H9 (cell line): ENCODE measurements around the gene CINP. TPM values are rescaled to one million over a fixed set of nuclear protein-coding genes. Genes with fewer than 3 reads are reported as not detected.
A peak's percentile ranks its signal among the peaks of the same experiment; 100 is the strongest.

Experiments
- DNase-seq: peaks from one replicate; pipeline ENCODE4 v3.0.0-alpha.2; 2017
- H2AFZ ChIP-seq: one replicate; pipeline ENCODE4 v1.6.1; 2013; ENCODE audit warnings: mild to moderate bottlenecking, low read length, control low read depth, moderate library complexity
- H2AK5ac ChIP-seq: 2 replicates; pipeline ENCODE4 v1.6.1; 2013; ENCODE audit warnings: low read length, control low read depth, mixed read lengths; ENCODE audit not compliant: insufficient read length
- H2BK120ac ChIP-seq: one replicate; pipeline ENCODE4 v1.6.1; 2013; ENCODE audit warnings: low read depth, mild to moderate bottlenecking, low read length, control low read depth, inconsistent platforms; ENCODE audit not compliant: poor library complexity, severe bottlenecking
- H2BK12ac ChIP-seq: 2 replicates; pipeline ENCODE4 v1.6.1; 2013; ENCODE audit warnings: low read length, control low read depth, mixed read lengths, low read depth; ENCODE audit not compliant: insufficient read length
- H2BK15ac ChIP-seq: 2 replicates; pipeline ENCODE4 v1.6.1; 2013; ENCODE audit warnings: low read depth, low read length, control low read depth
- H2BK20ac ChIP-seq: one replicate; pipeline ENCODE4 v1.6.1; 2013; ENCODE audit warnings: low read depth, mild to moderate bottlenecking, low read length, control low read depth, inconsistent platforms; ENCODE audit not compliant: poor library complexity, severe bottlenecking
- H2BK5ac ChIP-seq: 2 replicates; pipeline ENCODE4 v1.6.1; 2013; ENCODE audit warnings: low read length, control low read depth, mixed read lengths; ENCODE audit not compliant: insufficient read length
- H3K14ac ChIP-seq: 2 replicates; pipeline ENCODE4 v1.6.1; 2013; ENCODE audit warnings: low read length, control low read depth; ENCODE audit not compliant: insufficient read depth
- H3K18ac ChIP-seq: 2 replicates; pipeline ENCODE4 v1.6.1; 2013; ENCODE audit warnings: low read depth, mild to moderate bottlenecking, mixed read lengths, low read length, control low read depth; ENCODE audit not compliant: insufficient read length
- H3K23ac ChIP-seq: 2 replicates; pipeline ENCODE4 v1.6.1; 2013; ENCODE audit warnings: low read length, control low read depth, mixed read lengths, low read depth; ENCODE audit not compliant: insufficient read length
- H3K23me2 ChIP-seq: 2 replicates; pipeline ENCODE4 v1.6.1; 2013; ENCODE audit warnings: low read depth, mild to moderate bottlenecking, mixed read lengths, low read length, control low read depth; ENCODE audit not compliant: insufficient read length, poor library complexity, severe bottlenecking
- H3K27ac ChIP-seq: 2 replicates; pipeline ENCODE4 v1.5.1; 2013; ENCODE audit warnings: low read length, control low read depth, mixed read lengths, low read depth; ENCODE audit not compliant: insufficient read length
- H3K27me3 ChIP-seq: 2 replicates; pipeline ENCODE4 v1.6.1; 2013; ENCODE audit warnings: low read length, control low read depth, inconsistent platforms; ENCODE audit not compliant: insufficient read depth
- H3K4ac ChIP-seq: 2 replicates; pipeline ENCODE4 v1.6.1; 2013; ENCODE audit warnings: low read depth, mild to moderate bottlenecking, control low read depth, inconsistent platforms, low read length, moderate library complexity
- H3K4me1 ChIP-seq: 2 replicates; pipeline ENCODE4 v1.6.1; 2013; ENCODE audit warnings: low read length, control low read depth, inconsistent platforms; ENCODE audit not compliant: insufficient read depth
- H3K4me2 ChIP-seq: 2 replicates; pipeline ENCODE4 v1.6.1; 2013; ENCODE audit warnings: low read length, control low read depth, mixed read lengths; ENCODE audit not compliant: insufficient read length, insufficient read depth
- H3K56ac ChIP-seq: 2 replicates; pipeline ENCODE4 v1.6.1; 2013; ENCODE audit warnings: low read depth, mild to moderate bottlenecking, mixed read lengths, low read length, control low read depth; ENCODE audit not compliant: insufficient read length
- H3K79me1 ChIP-seq: 2 replicates; pipeline ENCODE4 v1.6.1; 2013; ENCODE audit warnings: low read depth, mild to moderate bottlenecking, moderate library complexity, low read length, control low read depth, inconsistent platforms; ENCODE audit not compliant: insufficient read depth, poor library complexity, severe bottlenecking
- H3K79me2 ChIP-seq: 2 replicates; pipeline ENCODE4 v1.6.1; 2013; ENCODE audit warnings: low read length, control low read depth, inconsistent platforms; ENCODE audit not compliant: insufficient read depth
- H3K9ac ChIP-seq: 2 replicates; pipeline ENCODE4 v1.6.1; 2013; ENCODE audit warnings: low read length, control low read depth, mixed read lengths; ENCODE audit not compliant: insufficient read length; ENCODE audit errors: extremely low read depth
- H3K9me3 ChIP-seq: one replicate; pipeline ENCODE4 v1.6.1; 2013; ENCODE audit warnings: low read depth, low read length, inconsistent platforms; ENCODE audit not compliant: control insufficient read depth
- H3T11ph ChIP-seq: one replicate; pipeline ENCODE4 v1.6.1; 2013; ENCODE audit warnings: mild to moderate bottlenecking, low read length, control low read depth, inconsistent platforms
- H4K20me1 ChIP-seq: one replicate; pipeline ENCODE4 v1.6.1; 2013; ENCODE audit not compliant: control insufficient read depth, insufficient read length, insufficient read depth
- H4K5ac ChIP-seq: 2 replicates; pipeline ENCODE4 v1.6.1; 2013; ENCODE audit warnings: low read depth, mild to moderate bottlenecking, mixed read lengths, low read length, control low read depth; ENCODE audit not compliant: insufficient read length
- H4K8ac ChIP-seq: replicated peaks from 2 replicates; pipeline ENCODE4 v1.6.1; 2013; ENCODE audit warnings: low read length, control low read depth, mixed read lengths, low read depth; ENCODE audit not compliant: insufficient read length
- H4K91ac ChIP-seq: 2 replicates; pipeline ENCODE4 v1.6.1; 2013; ENCODE audit warnings: low read depth, mild to moderate bottlenecking, moderate library complexity, mixed read lengths, low read length, control low read depth; ENCODE audit not compliant: insufficient read length
- H3K27ac Mint-ChIP-seq, 3 experiments: 2 replicates in 2 of 3; 3 replicates in 1 of 3; pipeline ENCODE4 v1.8.0; 2020 to 2021; ENCODE audit warnings: mixed read lengths in 3 of 3, mild to moderate bottlenecking in 1 of 3, moderate library complexity in 1 of 3
- H3K27me3 Mint-ChIP-seq: 2 replicates; pipeline ENCODE4 v1.8.0; 2021; ENCODE audit warnings: low read depth, mild to moderate bottlenecking, moderate library complexity, mixed read lengths
- H3K36me3 Mint-ChIP-seq, 3 experiments: 2 replicates in 2 of 3; 3 replicates in 1 of 3; pipeline ENCODE4 v1.8.0; 2020 to 2021; ENCODE audit warnings: low read depth in 3 of 3, mixed read lengths in 3 of 3; ENCODE audit not compliant: insufficient read depth in 1 of 3
- H3K4me1 Mint-ChIP-seq, 2 experiments: 2 replicates each; pipeline ENCODE4 v1.8.0; 2020; ENCODE audit warnings: mixed read lengths in 2 of 2
- H3K4me3 Mint-ChIP-seq, 2 experiments: 2 replicates in 1 of 2; 3 replicates in 1 of 2; pipeline ENCODE4 v1.8.0; 2020 to 2021; ENCODE audit warnings: mild to moderate bottlenecking in 2 of 2, mixed read lengths in 2 of 2, moderate library complexity in 1 of 2
- H3K9me3 Mint-ChIP-seq, 2 experiments: 2 replicates in 1 of 2; 3 replicates in 1 of 2; pipeline ENCODE4 v1.8.0; 2020; ENCODE audit warnings: mild to moderate bottlenecking in 2 of 2, mixed read lengths in 2 of 2, moderate library complexity in 1 of 2
- WGBS: extraction: QIAGEN DNeasy Blood & Tissue Kit; methylation state at CpG from one replicate; pipeline ENCODE4 v1.1.7; 2013; ENCODE audit warnings: missing lambda C conversion rate, low lambda C conversion rate, mixed read lengths; ENCODE audit not compliant: insufficient read length; ENCODE audit errors: extremely low coverage; 5-methylcytosine and 5-hydroxymethylcytosine counted together
- total RNA-seq: library from RNA; stranded (reverse); gene quantifications from 2 replicates; pipeline ENCODE4 v1.2.1, GENCODE V29; 2021
- TF ChIP-seq, protein P1 (sequence below): fragments of 200-600 bp; sonication (generic); conservative IDR thresholded peaks from 3 replicates; pipeline ENCODE4 v1.8.0; 2021; ENCODE audit warnings: antibody characterized with exemption, mild to moderate bottlenecking

The CINP gene
- total RNA-seq, 1 experiment from 2014 or later, result 39.5 TPM

DNA sequence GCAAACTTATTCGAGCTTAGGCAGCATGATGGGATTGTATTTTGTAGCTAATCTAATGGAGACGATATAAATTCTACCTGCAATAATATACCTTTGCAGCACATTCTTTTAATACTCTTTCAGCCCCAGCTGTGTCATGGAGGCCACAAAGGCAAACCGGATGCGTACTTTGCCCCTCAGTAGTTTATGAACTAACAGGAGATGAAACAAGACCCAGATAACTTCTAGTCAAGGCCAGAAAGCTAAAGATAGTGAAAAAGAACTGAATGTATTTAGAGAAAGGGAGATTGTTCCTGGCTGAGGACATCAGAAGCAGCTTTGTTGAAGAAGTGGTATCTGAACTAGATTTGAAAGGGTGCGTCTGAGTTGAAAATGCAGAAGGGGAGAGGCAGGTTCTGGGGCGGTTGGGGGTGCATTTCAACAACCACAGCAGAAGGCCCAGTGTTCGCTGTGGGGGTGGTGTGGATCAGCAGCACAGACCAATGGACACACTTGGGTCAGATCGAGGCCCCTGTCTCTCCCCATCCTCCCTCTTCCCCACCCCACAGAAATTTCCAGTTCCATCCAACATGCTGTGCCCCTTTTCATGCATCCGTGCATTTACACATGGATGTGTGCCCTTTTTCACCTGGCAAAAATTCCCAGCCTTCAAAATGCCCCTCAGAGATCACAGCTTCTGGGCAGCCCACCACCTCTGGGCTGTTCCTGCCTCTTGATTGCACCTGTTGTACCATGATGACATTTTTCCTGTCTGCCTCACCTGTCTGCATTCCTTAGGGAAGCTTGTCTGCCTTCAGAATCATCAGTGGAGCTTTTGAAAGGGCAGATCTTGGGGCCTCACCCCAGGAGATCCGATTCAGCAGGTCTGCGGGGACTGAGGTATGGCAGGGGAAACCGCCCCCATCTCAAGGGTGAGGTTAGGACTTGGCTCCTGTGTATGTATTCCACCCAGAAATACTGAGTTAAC, 41.0 kb downstream of the CINP start:
- Histone ChIP-seq H2BK12ac (no peak overlapping the region), H3K18ac (no peak overlapping the region), H3K4ac (no peak overlapping the region), H3K9me3 (no peaks in the 10 kb centered on the region), H3K23ac (no peak overlapping the region), H4K8ac (no peak overlapping the region), H2BK120ac (no peak overlapping the region), H4K91ac (no peak overlapping the region), H3K14ac (no peak overlapping the region), H3K56ac (no peak overlapping the region), H2AFZ (no peak overlapping the region), H3K4me2 (no peak overlapping the region), H3T11ph (no peak overlapping the region), H2BK20ac (no peak overlapping the region), H3K79me2 (no peaks in the 10 kb centered on the region), H2AK5ac (no peak overlapping the region), H3K27ac (no peak overlapping the region), H3K79me1 (no peaks in the 10 kb centered on the region), H2BK15ac (no peak overlapping the region), H4K20me1 (no peaks in the 10 kb centered on the region), H3K9ac (no peak overlapping the region), H2BK5ac (no peak overlapping the region), H4K5ac (no peak overlapping the region), H3K4me1 (no peaks in the 10 kb centered on the region; the same call in 1 of the 2 replicates), H3K23me2 (peaks cover 16% of the 10 kb centered on the region), H3K27me3 (no peaks in the 10 kb centered on the region)
- H3K36me3 Mint-ChIP-seq, result peaks cover 0 to 9% (median 4%) of the 10 kb centered on the region in 3 experiments; a peak in 6 of 7 replicates
- peaks cover 3% of the 10 kb centered on the region; the same call in 1 of the 2 replicates for H3K27me3 Mint-ChIP-seq
- H3K4me3 Mint-ChIP-seq, result peak overlapping the region in 1 of 2 experiments; percentile 38; a peak in 1 of 5 replicates
- H3K9me3 Mint-ChIP-seq, result no peaks in the 10 kb centered on the region; a peak in 1 of 5 replicates
- no peak overlapping the region for H3K27ac Mint-ChIP-seq
- DNase-seq, result no peak
- TF ChIP-seq, protein P1, sequence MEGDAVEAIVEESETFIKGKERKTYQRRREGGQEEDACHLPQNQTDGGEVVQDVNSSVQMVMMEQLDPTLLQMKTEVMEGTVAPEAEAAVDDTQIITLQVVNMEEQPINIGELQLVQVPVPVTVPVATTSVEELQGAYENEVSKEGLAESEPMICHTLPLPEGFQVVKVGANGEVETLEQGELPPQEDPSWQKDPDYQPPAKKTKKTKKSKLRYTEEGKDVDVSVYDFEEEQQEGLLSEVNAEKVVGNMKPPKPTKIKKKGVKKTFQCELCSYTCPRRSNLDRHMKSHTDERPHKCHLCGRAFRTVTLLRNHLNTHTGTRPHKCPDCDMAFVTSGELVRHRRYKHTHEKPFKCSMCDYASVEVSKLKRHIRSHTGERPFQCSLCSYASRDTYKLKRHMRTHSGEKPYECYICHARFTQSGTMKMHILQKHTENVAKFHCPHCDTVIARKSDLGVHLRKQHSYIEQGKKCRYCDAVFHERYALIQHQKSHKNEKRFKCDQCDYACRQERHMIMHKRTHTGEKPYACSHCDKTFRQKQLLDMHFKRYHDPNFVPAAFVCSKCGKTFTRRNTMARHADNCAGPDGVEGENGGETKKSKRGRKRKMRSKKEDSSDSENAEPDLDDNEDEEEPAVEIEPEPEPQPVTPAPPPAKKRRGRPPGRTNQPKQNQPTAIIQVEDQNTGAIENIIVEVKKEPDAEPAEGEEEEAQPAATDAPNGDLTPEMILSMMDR, result no peak
- no CpG with 5 or more reads among the region's 12 CpGs for WGBS
- H3K4me1 Mint-ChIP-seq, result peaks cover 28 to 32% of the 10 kb centered on the region in 2 experiments
